A673 (cell line): ENCODE results near the gene CNNM2. TPM values are rescaled to one million over a fixed set of nuclear protein-coding genes. Genes with fewer than 3 reads are reported as not detected.
A peak's percentile ranks its signal among the peaks of the same experiment; 100 is the strongest.

Source experiments
- BruUV-seq: library from RNA; stranded (reverse); fragments of 400-500 nt; replicated peaks from 2 replicates; lab custom pipeline; 2021; lab: Mats Ljungman, UMichigan
- CTCF ChIA-PET: fragments of 300-600 bp; sonication (Branson Sonifier 250); formaldehyde crosslinking; loops from one replicate; lab custom pipeline; 2022; ENCODE audit warnings: antibody characterized with exemption; lab: Charles Lee
- POLR2A ChIA-PET: fragments of 300-600 bp; sonication (Branson Sonifier 250); formaldehyde crosslinking; loops from one replicate; lab custom pipeline; 2022; ENCODE audit warnings: antibody characterized with exemption; ENCODE audit not compliant: low non-redundant PET; lab: Charles Lee
- DNase-seq: peaks from one replicate; pipeline ENCODE4 v3.0.0-alpha.2; 2015; ENCODE audit warnings: low spot score
- H3K27ac ChIP-seq: fragments of 200-600 bp; sonication (generic); 2 replicates; pipeline ENCODE4 v1.5.1; 2016; ENCODE audit warnings: mixed run types, low read depth, mild to moderate bottlenecking, mixed read lengths, antibody characterized with exemption, low read length; ENCODE audit not compliant: poor library complexity, severe bottlenecking
- H3K27me3 ChIP-seq: fragments of 200-600 bp; sonication (generic); replicated peaks from 2 replicates; pipeline ENCODE4 v1.6.1; 2017; ENCODE audit warnings: mixed run types, low read depth, mild to moderate bottlenecking, mixed read lengths, antibody characterized with exemption, low read length; ENCODE audit not compliant: insufficient read depth, poor library complexity
- H3K36me3 ChIP-seq: fragments of 200-600 bp; sonication (generic); 2 replicates; pipeline ENCODE4 v1.6.1; 2016; ENCODE audit warnings: mixed run types, mild to moderate bottlenecking, mixed read lengths, antibody characterized with exemption, low read length; ENCODE audit not compliant: insufficient read depth, poor library complexity, severe bottlenecking
- H3K4me1 ChIP-seq: fragments of 200-600 bp; sonication (generic); 2 replicates; pipeline ENCODE4 v1.6.1; 2017; ENCODE audit warnings: mixed run types, mild to moderate bottlenecking, mixed read lengths, antibody characterized with exemption, low read length; ENCODE audit not compliant: insufficient read depth, poor library complexity, severe bottlenecking
- H3K4me3 ChIP-seq: fragments of 200-600 bp; sonication (generic); 2 replicates; pipeline ENCODE4 v1.5.1; 2016; ENCODE audit warnings: low read depth, mixed run types, mild to moderate bottlenecking, mixed read lengths, low read length; ENCODE audit not compliant: poor library complexity, severe bottlenecking
- H3K9me3 ChIP-seq: fragments of 200-600 bp; sonication (generic); 2 replicates; pipeline ENCODE4 v1.6.1; 2016; ENCODE audit warnings: mixed run types, low read depth, mild to moderate bottlenecking, mixed read lengths, antibody characterized with exemption, low read length; ENCODE audit not compliant: poor library complexity, severe bottlenecking
- CTCF ChIP-seq: fragments of 300-800, 200-600 bp; sonication (generic); conservative IDR thresholded peaks from 2 replicates; pipeline ENCODE4 v1.5.1; 2017; ENCODE audit warnings: low read depth, mild to moderate bottlenecking, antibody characterized with exemption, low read length, moderate library complexity, mixed read lengths
- EZH2 ChIP-seq: fragments of 200-600 bp; sonication (generic); IDR thresholded peaks from 2 replicates; pipeline ENCODE4 v1.6.1; 2017; ENCODE audit warnings: borderline replicate concordance, low read depth, mild to moderate bottlenecking, mixed read lengths, antibody characterized with exemption, low read length; ENCODE audit not compliant: poor library complexity, severe bottlenecking
- intact Hi-C: fragments of 100-400 bp; cut with micrococcal nuclease; formaldehyde crosslinking; loops from one replicate; pipeline ENCODE4 v1.10.0; 2022; ENCODE audit not compliant: unreplicated experiment
- total RNA-seq: library from RNA; stranded (reverse); gene quantifications from 2 replicates; pipeline ENCODE4 v1.2.3, GENCODE V29; 2021

Gene CNNM2
- total RNA-seq, 1 experiment from 2014 or later: 4.8 TPM

GRCh38 chr10:102870221-102870620 lies 47.9 kb upstream of the CNNM2 start:
- intact Hi-C loops: no loop called here
- no peak for DNase-seq
- H3K36me3 ChIP-seq: no peaks in the 10 kb centered on the region
- H3K27ac ChIP-seq: no peak overlapping the region
- TF ChIP-seq CTCF (no peak), EZH2 (no peak)
- H3K4me3 ChIP-seq: peak overlapping the region; percentile 52
- BruUV-seq: no TSS peak
- ChIA-PET CTCF (interaction anchor here (1.0 kb wide), 1 partner anchor 48 kb away, joined by 3 read pairs; the partner anchor contains the start of gene CNNM2), POLR2A (no interaction called here)
- H3K9me3 ChIP-seq: no peaks in the 10 kb centered on the region
- no peaks in the 10 kb centered on the region for H3K4me1 ChIP-seq
- no peaks in the 10 kb centered on the region for H3K27me3 ChIP-seq

- ChIA-PET POLR2A (no interaction called here), CTCF (interaction anchor here (0.6 kb wide), 1 partner anchor 430 kb away, joined by 10 read pairs; no protein-coding TSS in a partner anchor)
- H3K36me3 ChIP-seq: no peaks in the 10 kb centered on the region
- H3K4me3 ChIP-seq: no peak overlapping the region
- H3K27ac ChIP-seq: no peak overlapping the region
- no peaks in the 10 kb centered on the region for H3K27me3 ChIP-seq
- no peak for DNase-seq
- no peaks in the 10 kb centered on the region for H3K4me1 ChIP-seq
- no peaks in the 10 kb centered on the region for H3K9me3 ChIP-seq
- TF ChIP-seq CTCF (no peak), EZH2 (no peak)
- BruUV-seq: no TSS peak
- intact Hi-C loops: no loop called here
Observed at GRCh38 chr10:102872163-102872562, 45.9 kb upstream of the CNNM2 start.

GRCh38 chr10:102876747-102877153 lies 41.3 kb upstream of the CNNM2 start:
- intact Hi-C loops: no loop called here
- Histone ChIP-seq H3K36me3 (no peaks in the 10 kb centered on the region), H3K9me3 (no peaks in the 10 kb centered on the region), H3K27ac (no peak overlapping the region), H3K4me1 (no peaks in the 10 kb centered on the region), H3K27me3 (no peaks in the 10 kb centered on the region), H3K4me3 (no peak overlapping the region)
- BruUV-seq: no TSS peak
- CTCF ChIA-PET: no interaction called here
- no peak for DNase-seq
- POLR2A ChIA-PET: no interaction called here
- TF ChIP-seq EZH2 (no peak), CTCF (no peak)
